DOHH2 (cell line): Measurements from ENCODE around the gene WDR31.

Experiments used
- H3F3A ChIP-seq: fragments of 200-600 bp; sonication (generic), shearing (Covaris generic); 2 replicates; pipeline ENCODE4 v1.6.0; 2016; ENCODE audit warnings: antibody characterized with exemption, mild to moderate bottlenecking; ENCODE audit not compliant: control insufficient read depth, insufficient read depth
- H3K27ac ChIP-seq: fragments of 200-600 bp; sonication (generic); 2 replicates; pipeline ENCODE4 v1.5.1; 2014; ENCODE audit warnings: low read depth, mild to moderate bottlenecking, low read length, moderate library complexity
- H3K27me3 ChIP-seq: fragments of 200-600 bp; sonication (generic); 2 replicates; pipeline ENCODE4 v1.6.1; 2014; ENCODE audit warnings: mild to moderate bottlenecking, low read length, mixed read lengths; ENCODE audit not compliant: control insufficient read depth
- H3K36me3 ChIP-seq: fragments of 200-600 bp; sonication (generic); 2 replicates; pipeline ENCODE4 v1.6.1; 2014; ENCODE audit warnings: mild to moderate bottlenecking, low read length, moderate library complexity, mixed read lengths; ENCODE audit not compliant: control insufficient read depth
- H3K4me1 ChIP-seq: fragments of 200-600 bp; sonication (generic); 2 replicates; pipeline ENCODE4 v1.6.1; 2014; ENCODE audit warnings: mild to moderate bottlenecking, low read length, mixed read lengths; ENCODE audit not compliant: control insufficient read depth
- H3K4me2 ChIP-seq: fragments of 200-600 bp; sonication (generic); 2 replicates; pipeline ENCODE4 v1.6.0; 2014; ENCODE audit warnings: mild to moderate bottlenecking, low read length, moderate library complexity
- H3K4me3 ChIP-seq: fragments of 200-600 bp; sonication (generic); 2 replicates; pipeline ENCODE4 v1.5.1; 2014; ENCODE audit warnings: mild to moderate bottlenecking, low read length, mixed read lengths
- H3K79me2 ChIP-seq: fragments of 200-600 bp; sonication (generic); 2 replicates; pipeline ENCODE4 v1.6.1; 2014; ENCODE audit warnings: mild to moderate bottlenecking, low read length, mixed read lengths; ENCODE audit not compliant: control insufficient read depth
- H3K9me2 ChIP-seq: fragments of 200-600 bp; sonication (generic); replicated peaks from 2 replicates; pipeline ENCODE4 v1.6.1; 2014; ENCODE audit warnings: mild to moderate bottlenecking, low read length, mixed read lengths; ENCODE audit not compliant: control insufficient read depth
- H3K9me3 ChIP-seq: fragments of 200-600 bp; sonication (generic); 2 replicates; pipeline ENCODE4 v1.6.1; 2014; ENCODE audit warnings: antibody characterized with exemption, low read length, mixed read lengths; ENCODE audit not compliant: control insufficient read depth, insufficient read depth
- H4K20me1 ChIP-seq: fragments of 200-600 bp; sonication (generic); 2 replicates; pipeline ENCODE4 v1.6.0; 2014; ENCODE audit warnings: low read depth, mild to moderate bottlenecking, antibody characterized with exemption, low read length, moderate library complexity; ENCODE audit not compliant: control insufficient read depth, insufficient read depth
- EZH2phosphoT487 ChIP-seq: fragments of 200-600 bp; sonication (generic); IDR thresholded peaks from 2 replicates; pipeline ENCODE4 v1.6.1; 2017; ENCODE audit warnings: borderline replicate concordance, mild to moderate bottlenecking, antibody characterized with exemption, low read length, moderate library complexity, mixed read lengths
- TF ChIP-seq, protein P1 (sequence below): fragments of 200-600 bp; sonication (generic); IDR thresholded peaks from one replicate; pipeline ENCODE4 v1.5.1; 2014; ENCODE audit warnings: antibody characterized with exemption, mild to moderate bottlenecking, low read depth, low read length; ENCODE audit not compliant: poor library complexity, severe bottlenecking

The WDR31 gene

DNA sequence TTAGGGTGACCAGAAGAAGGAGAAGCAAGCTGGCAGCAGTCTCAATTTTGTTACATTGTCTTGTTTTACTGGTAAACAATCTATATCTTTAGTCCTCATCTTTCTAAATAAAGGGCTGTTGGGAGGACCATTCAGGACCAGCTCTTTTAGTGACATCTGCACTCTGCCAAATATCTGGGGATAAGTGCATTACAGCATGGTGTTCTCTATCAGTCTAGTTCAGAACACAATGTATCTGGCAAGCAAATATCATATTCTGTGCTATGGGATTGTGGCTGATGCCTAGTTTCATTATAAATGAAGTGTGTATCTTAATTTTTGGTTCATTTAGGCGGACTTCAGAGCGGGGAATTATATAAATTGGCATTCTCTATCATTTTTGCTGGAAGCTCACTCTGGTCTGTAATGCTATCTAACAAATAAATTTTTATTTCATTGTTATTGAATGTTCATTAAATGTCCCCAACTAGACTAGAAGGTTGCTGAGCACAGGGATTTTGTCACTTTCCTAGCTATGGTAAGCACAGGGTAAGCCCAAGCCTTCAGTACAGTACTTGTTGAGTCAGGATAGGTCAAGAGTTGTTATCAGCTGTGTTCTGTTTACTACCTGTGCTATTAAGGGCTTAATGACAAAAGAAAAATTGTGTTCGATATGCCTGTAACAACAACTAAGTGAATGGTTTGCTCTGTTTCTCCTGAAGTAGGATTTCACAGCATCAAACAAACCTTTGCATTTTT is 11.9 kb downstream of the WDR31 start:
- no peaks in the 10 kb centered on the region for H3K79me2 ChIP-seq
- H3K36me3 ChIP-seq = no peaks in the 10 kb centered on the region
- no peak for TF ChIP-seq EZH2phosphoT487
- TF ChIP-seq, protein P1, sequence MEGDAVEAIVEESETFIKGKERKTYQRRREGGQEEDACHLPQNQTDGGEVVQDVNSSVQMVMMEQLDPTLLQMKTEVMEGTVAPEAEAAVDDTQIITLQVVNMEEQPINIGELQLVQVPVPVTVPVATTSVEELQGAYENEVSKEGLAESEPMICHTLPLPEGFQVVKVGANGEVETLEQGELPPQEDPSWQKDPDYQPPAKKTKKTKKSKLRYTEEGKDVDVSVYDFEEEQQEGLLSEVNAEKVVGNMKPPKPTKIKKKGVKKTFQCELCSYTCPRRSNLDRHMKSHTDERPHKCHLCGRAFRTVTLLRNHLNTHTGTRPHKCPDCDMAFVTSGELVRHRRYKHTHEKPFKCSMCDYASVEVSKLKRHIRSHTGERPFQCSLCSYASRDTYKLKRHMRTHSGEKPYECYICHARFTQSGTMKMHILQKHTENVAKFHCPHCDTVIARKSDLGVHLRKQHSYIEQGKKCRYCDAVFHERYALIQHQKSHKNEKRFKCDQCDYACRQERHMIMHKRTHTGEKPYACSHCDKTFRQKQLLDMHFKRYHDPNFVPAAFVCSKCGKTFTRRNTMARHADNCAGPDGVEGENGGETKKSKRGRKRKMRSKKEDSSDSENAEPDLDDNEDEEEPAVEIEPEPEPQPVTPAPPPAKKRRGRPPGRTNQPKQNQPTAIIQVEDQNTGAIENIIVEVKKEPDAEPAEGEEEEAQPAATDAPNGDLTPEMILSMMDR = no peak
- no peak overlapping the region for H3K27ac ChIP-seq
- H3K4me1 ChIP-seq = no peaks in the 10 kb centered on the region
- no peak overlapping the region for H3K4me2 ChIP-seq
- H3F3A ChIP-seq = no peaks in the 10 kb centered on the region
- H3K4me3 ChIP-seq = no peak overlapping the region
- peaks cover 4% of the 10 kb centered on the region; the same call in 1 of the 2 replicates for H3K27me3 ChIP-seq
- H4K20me1 ChIP-seq = no peaks in the 10 kb centered on the region
- no peaks in the 10 kb centered on the region for H3K9me2 ChIP-seq
- no peaks in the 10 kb centered on the region for H3K9me3 ChIP-seq

DNA sequence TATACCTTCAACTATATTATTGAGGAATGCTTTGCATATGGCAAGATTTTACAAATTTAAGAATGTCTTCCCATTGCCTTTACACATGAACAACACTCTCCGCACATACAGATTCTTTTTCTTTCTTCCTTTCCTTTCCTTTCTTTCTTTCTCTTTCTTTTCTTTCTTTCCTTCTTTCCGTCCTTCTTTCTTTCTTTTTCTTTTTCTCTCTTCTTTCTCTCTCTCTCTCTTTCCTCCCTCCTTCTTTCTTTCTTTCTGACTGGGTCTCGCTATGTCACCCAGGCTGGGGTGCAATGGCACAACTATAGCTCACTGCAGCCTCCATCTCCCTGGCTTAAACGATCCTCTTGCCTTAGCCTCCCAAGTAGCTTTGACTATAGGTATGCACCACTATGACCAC is 13.8 kb downstream of the WDR31 start:
- Histone ChIP-seq H3F3A (no peaks in the 10 kb centered on the region), H3K9me2 (no peaks in the 10 kb centered on the region), H3K4me3 (no peak overlapping the region), H3K27ac (no peak overlapping the region), H3K4me1 (no peaks in the 10 kb centered on the region), H3K9me3 (no peaks in the 10 kb centered on the region), H3K36me3 (no peaks in the 10 kb centered on the region), H3K79me2 (no peaks in the 10 kb centered on the region), H3K4me2 (no peak overlapping the region), H3K27me3 (peaks cover 12% of the 10 kb centered on the region), H4K20me1 (no peaks in the 10 kb centered on the region)
- no peak for TF ChIP-seq EZH2phosphoT487
- TF ChIP-seq, protein P1 = no peak

DNA sequence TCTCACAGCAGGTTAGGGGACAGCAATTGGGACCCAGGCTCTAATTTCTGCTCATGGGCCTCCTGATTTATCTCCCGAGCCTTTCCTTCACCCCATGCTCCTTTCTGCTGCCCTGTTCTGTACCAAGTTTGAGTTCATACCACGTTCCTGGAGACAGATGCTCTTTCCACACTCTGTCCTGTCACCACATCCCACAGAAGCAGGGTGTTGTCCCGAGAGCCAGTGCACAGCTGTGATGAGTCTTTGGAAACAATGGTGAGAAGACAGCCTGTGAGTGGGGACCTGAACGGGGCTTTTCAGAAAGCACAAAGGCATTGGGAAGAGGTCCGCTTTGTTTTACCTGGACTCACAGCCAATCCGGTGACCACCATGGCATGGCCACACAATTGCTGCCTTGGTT is 17.4 kb downstream of the WDR31 start:
- no peak for TF ChIP-seq EZH2phosphoT487
- TF ChIP-seq, protein P1 = no peak
- no peaks in the 10 kb centered on the region for H3F3A ChIP-seq
- no peak overlapping the region for H3K4me3 ChIP-seq
- peaks cover 22% of the 10 kb centered on the region for H3K27me3 ChIP-seq
- no peak overlapping the region for H3K27ac ChIP-seq
- H3K79me2 ChIP-seq = no peaks in the 10 kb centered on the region
- H4K20me1 ChIP-seq = no peaks in the 10 kb centered on the region
- H3K36me3 ChIP-seq = no peaks in the 10 kb centered on the region
- H3K4me1 ChIP-seq = no peaks in the 10 kb centered on the region
- H3K9me2 ChIP-seq = no peaks in the 10 kb centered on the region
- H3K9me3 ChIP-seq = no peaks in the 10 kb centered on the region
- H3K4me2 ChIP-seq = no peak overlapping the region
